GM23338 (cell line): ENCODE results near the gene DNAH6. TPM values are rescaled to one million over a fixed set of nuclear protein-coding genes. Genes with fewer than 3 reads are reported as not detected.

ENCODE experiments used
- ATAC-seq: fragments of 200-7000 bp; cut with Tn5 transposase; 3 replicates; pipeline ENCODE4 v1.9.1; 2020
- DNase-seq: peaks from one replicate; pipeline ENCODE4 v3.0.0-alpha.2; 2015; ENCODE audit warnings: low spot score
- H2AFZ ChIP-seq: fragments of 200-600 bp; sonication (generic); 2 replicates; pipeline ENCODE4 v1.8.0; 2016; ENCODE audit warnings: antibody characterized with exemption, mild to moderate bottlenecking, moderate library complexity
- H3F3A ChIP-seq: fragments of 200-600 bp; sonication (generic); replicated peaks from 2 replicates; pipeline ENCODE4 v1.8.0; 2017; ENCODE audit warnings: antibody characterized with exemption, mixed run types, low read depth
- H3K27ac ChIP-seq: fragments of 200-600 bp; sonication (generic); 2 replicates; pipeline ENCODE4 v1.6.1; 2016; ENCODE audit warnings: low read depth
- H3K27me3 ChIP-seq: fragments of 200-600 bp; sonication (generic); 2 replicates; pipeline ENCODE4 v1.8.0; 2016; ENCODE audit warnings: mild to moderate bottlenecking, mixed run types, moderate library complexity; ENCODE audit not compliant: insufficient read depth
- H3K36me3 ChIP-seq: fragments of 200-600 bp; sonication (generic); 2 replicates; pipeline ENCODE4 v1.8.0; 2016; ENCODE audit warnings: mild to moderate bottlenecking; ENCODE audit not compliant: insufficient read depth
- H3K4me1 ChIP-seq: fragments of 200-600 bp; sonication (generic); 2 replicates; pipeline ENCODE4 v1.8.0; 2016; ENCODE audit warnings: mild to moderate bottlenecking, moderate library complexity; ENCODE audit not compliant: insufficient read depth
- H3K4me2 ChIP-seq: fragments of 200-600 bp; sonication (generic); 2 replicates; pipeline ENCODE4 v1.7.1; 2017; ENCODE audit warnings: mixed run types
- H3K4me3 ChIP-seq: fragments of 200-600 bp; sonication (generic); 2 replicates; pipeline ENCODE4 v1.6.1; 2016; ENCODE audit warnings: mixed run types
- H3K79me2 ChIP-seq: fragments of 200-600 bp; sonication (generic); replicated peaks from 2 replicates; pipeline ENCODE4 v1.8.0; 2017; ENCODE audit warnings: mild to moderate bottlenecking; ENCODE audit not compliant: insufficient read depth
- H3K9me2 ChIP-seq: fragments of 200-600 bp; sonication (generic); 2 replicates; pipeline ENCODE4 v1.8.0; 2017; ENCODE audit not compliant: insufficient read depth
- H4K20me1 ChIP-seq: fragments of 200-600 bp; sonication (generic); replicated peaks from 2 replicates; pipeline ENCODE4 v1.8.0; 2017; ENCODE audit warnings: mild to moderate bottlenecking; ENCODE audit not compliant: insufficient read depth
- H3K27ac Mint-ChIP-seq: 2 replicates; pipeline ENCODE4 v1.8.0; 2020; ENCODE audit warnings: inconsistent platforms, mild to moderate bottlenecking, moderate library complexity, mixed read lengths
- H3K27me3 Mint-ChIP-seq: 3 replicates; pipeline ENCODE4 v1.8.0; 2022; ENCODE audit warnings: low read depth, mild to moderate bottlenecking, moderate library complexity, mixed read lengths, inconsistent platforms; ENCODE audit not compliant: insufficient read depth, poor library complexity
- H3K36me3 Mint-ChIP-seq: 3 replicates; pipeline ENCODE4 v1.8.0; 2021; ENCODE audit warnings: low read depth, mild to moderate bottlenecking, inconsistent platforms, moderate library complexity, mixed read lengths
- H3K4me1 Mint-ChIP-seq: 3 replicates; pipeline ENCODE4 v1.8.0; 2020; ENCODE audit warnings: mild to moderate bottlenecking, inconsistent platforms, mixed read lengths
- H3K4me3 Mint-ChIP-seq: 3 replicates; pipeline ENCODE4 v1.8.0; 2021; ENCODE audit warnings: moderate library complexity, mild to moderate bottlenecking, inconsistent platforms, mixed read lengths
- H3K9me3 Mint-ChIP-seq: 3 replicates; pipeline ENCODE4 v1.8.0; 2020; ENCODE audit warnings: moderate library complexity, mild to moderate bottlenecking, inconsistent platforms, mixed read lengths
- CTCF ChIP-seq, 2 experiments: fragments of 200-600 bp in 1 of 2; sonication (generic) in 1 of 2; conservative IDR thresholded peaks; 2 replicates each; pipeline versions ENCODE4 v1.5.1 to v1.6.1; 2016 to 2017; ENCODE audit warnings: antibody characterized with exemption in 2 of 2, low read depth in 2 of 2, mild to moderate bottlenecking in 2 of 2, moderate library complexity in 1 of 2
- EZH2 ChIP-seq: fragments of 200-600 bp; sonication (generic); IDR thresholded peaks from one replicate; pipeline ENCODE4 v1.8.0; 2017; ENCODE audit warnings: antibody characterized with exemption, mild to moderate bottlenecking, low read depth; ENCODE audit not compliant: unreplicated experiment
- EZH2phosphoT487 ChIP-seq: fragments of 200-600 bp; sonication (generic); IDR thresholded peaks from one replicate; pipeline ENCODE4 v1.8.1; 2018; ENCODE audit warnings: antibody characterized with exemption; ENCODE audit not compliant: unreplicated experiment
- JUNB ChIP-seq: IDR thresholded peaks from one replicate; pipeline ENCODE4 v1.6.1; 2016; ENCODE audit warnings: antibody characterized with exemption; ENCODE audit not compliant: unreplicated experiment
- REST ChIP-seq: IDR thresholded peaks from one replicate; pipeline ENCODE4 v1.6.1; 2018; ENCODE audit warnings: antibody characterized with exemption; ENCODE audit not compliant: unreplicated experiment
- STAT1 ChIP-seq: IDR thresholded peaks from one replicate; pipeline ENCODE4 v1.6.1; 2016; ENCODE audit warnings: antibody characterized with exemption; ENCODE audit not compliant: unreplicated experiment
- ZNF331 ChIP-seq: fragments of 250-450 bp; sonication (Bioruptor Pico); IDR thresholded peaks from 2 replicates; pipeline ENCODE4 v1.5.0; 2020; ENCODE audit warnings: low read depth, mild to moderate bottlenecking, moderate library complexity
- polyA plus RNA-seq: library from polyadenylated mRNA; unstranded; fragments of >200 nt; fragmentation: Nextera tagmentation; extraction: Ambion mirVana; gene quantifications from 2 replicates; pipeline ENCODE4 v1.2.1, GENCODE V29; 2016
- total RNA-seq: library from RNA; depleted of rRNA; stranded (reverse); fragments of >200 nt; shearing (Covaris generic); gene quantifications from 2 replicates; pipeline ENCODE4 v1.2.3, GENCODE V29; 2014

DNAH6 gene
- total and polyA plus RNA-seq, 2 experiments from 2014 or later: 0.27 to 0.31 TPM

GRCh38 chr2:84646514-84646913, 130.2 kb downstream of the DNAH6 start:
- TF ChIP-seq REST: no peak
- no peak overlapping the region for H3K4me3 ChIP-seq
- H3K27ac ChIP-seq: no peak overlapping the region
- no peak overlapping the region for H2AFZ ChIP-seq
- H3K4me1 Mint-ChIP-seq: no peaks in the 10 kb centered on the region
- H3K36me3 Mint-ChIP-seq: no peaks in the 10 kb centered on the region
- no peak overlapping the region for H3K4me2 ChIP-seq
- ATAC-seq (no peak), DNase-seq (no peak)
- no peaks in the 10 kb centered on the region for H3K27me3 Mint-ChIP-seq
- no peak overlapping the region for H3K27ac Mint-ChIP-seq
- H3K27me3 ChIP-seq: no peaks in the 10 kb centered on the region
- H3K36me3 ChIP-seq: no peaks in the 10 kb centered on the region
- H3K4me3 Mint-ChIP-seq: no peak overlapping the region
- H3F3A ChIP-seq: no peaks in the 10 kb centered on the region
- no peaks in the 10 kb centered on the region for H3K9me2 ChIP-seq
- H4K20me1 ChIP-seq: no peaks in the 10 kb centered on the region
- no peaks in the 10 kb centered on the region for H3K79me2 ChIP-seq
- no peaks in the 10 kb centered on the region; the same call in 2 of the 3 replicates for H3K9me3 Mint-ChIP-seq
- H3K4me1 ChIP-seq: no peaks in the 10 kb centered on the region

- Histone ChIP-seq H3K79me2 (no peaks in the 10 kb centered on the region), H3K4me3 (no peak overlapping the region), H3K4me1 (no peaks in the 10 kb centered on the region), H2AFZ (no peak overlapping the region), H3K36me3 (no peaks in the 10 kb centered on the region), H3K9me2 (no peaks in the 10 kb centered on the region), H4K20me1 (no peaks in the 10 kb centered on the region), H3F3A (no peaks in the 10 kb centered on the region), H3K27me3 (no peaks in the 10 kb centered on the region), H3K4me2 (no peak overlapping the region), H3K27ac (no peak overlapping the region)
- H3K36me3 Mint-ChIP-seq: no peaks in the 10 kb centered on the region
- H3K4me1 Mint-ChIP-seq: no peaks in the 10 kb centered on the region
- H3K27ac Mint-ChIP-seq: no peak overlapping the region
- no peaks in the 10 kb centered on the region for H3K27me3 Mint-ChIP-seq
- H3K4me3 Mint-ChIP-seq: no peak overlapping the region
- H3K9me3 Mint-ChIP-seq: no peaks in the 10 kb centered on the region; the same call in 2 of the 3 replicates
- ATAC-seq (no peak), DNase-seq (no peak)
- TF ChIP-seq STAT1 (no peak), CTCF (conservative IDR thresholded peaks at IDR 0.05; ENCODE audit: low read depth in 2 of 2) (no peak), JUNB (no peak), ZNF331 (no peak), EZH2phosphoT487 (no peak), EZH2 (no peak), REST (no peak)
These were observed 131.0 kb downstream of the DNAH6 start for GRCh38 chr2:84647267-84647666.
